Epithelial cell of proximal tubule (primary cell): Measurements from ENCODE around the gene DEXI. TPM values are rescaled to one million over a fixed set of nuclear protein-coding genes. Genes with fewer than 3 reads are reported as not detected.

Experiments
- DNase-seq: peaks from one replicate; pipeline ENCODE4 v3.0.0-alpha.2; 2011; ENCODE audit warnings: low read depth
- H3K4me3 ChIP-seq: 2 replicates; pipeline ENCODE4 v1.5.1; 2011; ENCODE audit warnings: low read depth, mild to moderate bottlenecking, low read length
- total RNA-seq: library from RNA; depleted of rRNA; stranded (reverse); fragments of >200 nt; gene quantifications from 2 replicates; pipeline ENCODE4 v1.2.3, GENCODE V29; 2015
- TF ChIP-seq, protein P1 (sequence below): conservative IDR thresholded peaks from 2 replicates; pipeline ENCODE4 v1.5.1; 2012; ENCODE audit warnings: low read depth, mild to moderate bottlenecking, low read length

DEXI gene
- total RNA-seq, 1 donor from 2014 or later, result 43.9 TPM

DNA sequence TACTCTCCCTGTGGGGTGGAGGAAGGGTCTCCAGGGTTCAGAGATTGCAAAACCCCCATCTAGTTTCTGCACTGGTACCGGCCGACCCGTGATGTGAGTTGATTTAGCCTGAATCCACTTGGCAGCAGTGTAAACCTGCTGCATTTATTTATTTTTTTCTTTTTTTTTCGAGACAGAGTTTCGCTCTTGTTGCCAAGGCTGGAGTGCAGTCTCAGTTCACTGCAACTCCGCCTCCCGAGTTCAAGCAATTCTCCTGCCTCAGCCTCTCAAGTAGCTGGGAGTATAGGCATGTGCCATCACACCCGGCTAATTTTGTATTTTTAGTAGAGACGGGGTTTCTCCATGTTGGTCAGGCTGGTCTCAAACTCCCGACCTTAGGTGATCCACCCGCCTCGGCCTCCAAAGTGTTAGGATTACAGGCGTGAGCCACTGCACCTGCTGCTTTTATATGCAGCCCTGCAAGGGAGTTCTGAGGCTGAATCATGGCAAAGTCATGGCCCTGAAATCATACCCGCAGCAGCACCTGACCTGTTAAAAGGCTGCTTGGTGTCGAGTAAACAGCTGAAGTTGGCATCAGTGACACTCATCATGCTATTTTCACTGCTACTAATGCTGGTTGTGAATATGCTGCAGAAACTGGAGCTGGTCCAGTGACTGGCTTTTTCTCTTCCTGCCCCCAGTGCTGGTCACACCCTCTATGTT is 21.4 kb downstream of the DEXI start:
- DNase-seq, result peak; percentile 78
- H3K4me3 ChIP-seq, result no peak overlapping the region
- TF ChIP-seq, protein P1, sequence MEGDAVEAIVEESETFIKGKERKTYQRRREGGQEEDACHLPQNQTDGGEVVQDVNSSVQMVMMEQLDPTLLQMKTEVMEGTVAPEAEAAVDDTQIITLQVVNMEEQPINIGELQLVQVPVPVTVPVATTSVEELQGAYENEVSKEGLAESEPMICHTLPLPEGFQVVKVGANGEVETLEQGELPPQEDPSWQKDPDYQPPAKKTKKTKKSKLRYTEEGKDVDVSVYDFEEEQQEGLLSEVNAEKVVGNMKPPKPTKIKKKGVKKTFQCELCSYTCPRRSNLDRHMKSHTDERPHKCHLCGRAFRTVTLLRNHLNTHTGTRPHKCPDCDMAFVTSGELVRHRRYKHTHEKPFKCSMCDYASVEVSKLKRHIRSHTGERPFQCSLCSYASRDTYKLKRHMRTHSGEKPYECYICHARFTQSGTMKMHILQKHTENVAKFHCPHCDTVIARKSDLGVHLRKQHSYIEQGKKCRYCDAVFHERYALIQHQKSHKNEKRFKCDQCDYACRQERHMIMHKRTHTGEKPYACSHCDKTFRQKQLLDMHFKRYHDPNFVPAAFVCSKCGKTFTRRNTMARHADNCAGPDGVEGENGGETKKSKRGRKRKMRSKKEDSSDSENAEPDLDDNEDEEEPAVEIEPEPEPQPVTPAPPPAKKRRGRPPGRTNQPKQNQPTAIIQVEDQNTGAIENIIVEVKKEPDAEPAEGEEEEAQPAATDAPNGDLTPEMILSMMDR, result no peak

DNA sequence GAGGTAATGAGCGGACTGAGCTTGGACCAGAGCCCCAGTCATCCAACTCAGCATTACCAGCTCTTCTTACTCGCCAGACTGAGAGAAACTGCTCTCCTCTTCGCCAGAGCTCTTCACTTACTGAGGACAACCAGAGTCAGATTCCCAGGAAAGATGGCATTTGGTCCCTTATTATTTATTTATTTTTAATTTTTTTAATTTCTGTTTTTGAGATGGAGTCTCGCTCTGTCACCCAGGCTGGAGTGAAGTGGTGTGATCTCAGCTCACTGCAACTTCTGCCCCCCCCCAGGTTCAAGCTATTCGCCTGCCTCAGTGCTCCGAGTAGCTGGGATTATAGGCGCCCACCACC is 23.3 kb downstream of the DEXI start:
- no peak for DNase-seq
- H3K4me3 ChIP-seq, result no peak overlapping the region
- TF ChIP-seq, protein P1, result no peak

DNA sequence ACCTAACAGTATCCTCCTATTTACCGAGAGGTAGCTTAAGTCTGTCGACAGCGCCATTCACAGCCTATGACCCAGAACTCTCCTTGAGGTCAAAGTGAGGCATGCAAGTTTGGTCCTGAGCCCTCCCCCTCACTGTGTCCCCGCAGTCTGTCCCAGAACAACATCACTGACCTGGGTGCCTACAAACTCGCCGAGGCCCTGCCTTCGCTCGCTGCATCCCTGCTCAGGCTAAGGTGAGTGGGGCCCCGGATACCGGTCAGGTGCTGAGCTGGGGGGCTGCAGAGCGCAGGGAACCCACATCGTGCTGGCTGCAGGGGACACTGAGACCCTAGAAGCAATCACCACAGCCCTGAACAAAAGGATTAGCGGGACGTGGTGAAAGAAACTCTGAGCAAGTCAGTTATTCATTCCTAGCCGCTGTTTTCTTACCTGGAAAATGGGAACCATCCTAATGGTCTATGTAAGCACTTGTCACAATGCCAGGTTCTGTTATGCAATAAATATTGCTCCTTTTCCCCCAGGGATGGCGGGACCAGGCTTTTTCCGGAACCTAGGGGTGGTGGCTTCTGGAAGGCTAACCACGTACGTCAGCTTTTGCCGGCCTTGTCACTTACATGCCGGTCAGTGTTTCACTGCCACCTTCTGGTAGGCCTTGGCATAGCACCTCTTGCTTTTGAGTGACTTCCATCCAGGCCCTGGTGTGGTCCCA is 23.8 kb downstream of the DEXI start:
- H3K4me3 ChIP-seq, result peak overlapping the region; percentile 1

DNA sequence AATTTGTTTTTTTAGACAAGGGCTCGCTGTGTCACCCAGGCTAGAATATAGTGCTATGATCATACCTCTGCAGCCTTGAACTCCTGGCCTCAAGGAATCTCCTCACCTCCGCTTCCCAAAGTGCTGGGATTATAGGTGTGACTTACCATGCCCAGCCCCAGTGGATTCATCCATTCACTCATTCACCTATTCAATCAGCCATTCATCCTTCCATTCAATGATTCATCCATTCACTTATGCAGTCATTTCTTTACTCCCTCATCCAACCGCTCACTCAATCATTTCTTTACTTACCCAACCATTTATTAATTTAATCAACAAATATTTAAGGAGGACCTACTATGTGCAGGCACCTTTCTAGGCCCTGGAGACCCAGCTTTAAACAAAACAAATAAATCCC is 25.7 kb downstream of the DEXI start:
- TF ChIP-seq, protein P1, result no peak
- no peak overlapping the region for H3K4me3 ChIP-seq
- DNase-seq, result no peak

More for the DNA sequence above, 23.8 kb downstream of the DEXI start:
- TF ChIP-seq, protein P1, result peak; percentile 99
- peak; percentile 57 for DNase-seq

DNA sequence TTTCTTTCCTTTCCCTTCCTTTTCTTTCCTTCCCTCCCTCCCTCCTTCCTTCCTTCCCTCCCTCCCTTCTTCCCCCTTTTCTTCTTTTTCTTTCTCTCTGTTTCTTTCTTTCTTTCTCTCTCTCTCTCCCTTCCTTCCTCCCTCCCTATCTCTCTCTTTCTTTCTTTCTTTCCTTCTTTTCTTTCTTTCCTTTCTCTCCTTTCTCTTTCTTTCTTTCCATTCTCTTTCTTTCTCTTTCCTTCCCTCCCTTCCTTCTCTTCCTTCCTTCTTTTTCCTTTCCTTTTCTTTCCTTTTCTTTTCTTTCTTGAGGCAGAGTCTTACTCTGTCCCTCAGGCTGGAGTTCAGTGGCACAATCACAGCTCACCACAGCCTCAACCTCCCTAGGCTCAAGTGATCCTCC is 31.0 kb downstream of the DEXI start:
- H3K4me3 ChIP-seq, result no peak overlapping the region
- TF ChIP-seq, protein P1, result no peak
- no peak for DNase-seq

DNA sequence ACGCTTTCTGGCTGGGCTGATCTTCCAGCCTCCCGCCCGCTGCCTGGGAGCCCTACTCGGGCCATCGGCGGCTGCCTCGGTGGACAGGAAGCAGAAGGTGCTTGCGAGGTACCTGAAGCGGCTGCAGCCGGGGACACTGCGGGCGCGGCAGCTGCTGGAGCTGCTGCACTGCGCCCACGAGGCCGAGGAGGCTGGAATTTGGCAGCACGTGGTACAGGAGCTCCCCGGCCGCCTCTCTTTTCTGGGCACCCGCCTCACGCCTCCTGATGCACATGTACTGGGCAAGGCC is 34.6 kb downstream of the DEXI start:
- DNase-seq, result no peak
- no peak overlapping the region for H3K4me3 ChIP-seq
- TF ChIP-seq, protein P1, result no peak
